Type B pancreatic cell (in vitro differentiated cells): ENCODE data around the gene FOXE1. TPM values are rescaled to one million over a fixed set of nuclear protein-coding genes. Genes with fewer than 3 reads are reported as not detected.

Experiments
- DNase-seq: peaks from one replicate; pipeline ENCODE4 v3.0.0; 2021; ENCODE audit warnings: mixed read lengths; ENCODE audit not compliant: unreplicated experiment; ENCODE audit errors: extremely low spot score
- H3K27ac Mint-ChIP-seq: 2 replicates; pipeline ENCODE4 v1.8.0; 2021; ENCODE audit warnings: mild to moderate bottlenecking, mixed read lengths
- H3K27me3 Mint-ChIP-seq: 2 replicates; pipeline ENCODE4 v1.8.0; 2021; ENCODE audit warnings: mixed read lengths
- H3K36me3 Mint-ChIP-seq: 2 replicates; pipeline ENCODE4 v1.8.0; 2021; ENCODE audit warnings: mixed read lengths
- H3K4me1 Mint-ChIP-seq: one replicate; pipeline ENCODE4 v1.8.0; 2021; ENCODE audit warnings: mixed read lengths; ENCODE audit not compliant: unreplicated experiment
- H3K4me3 Mint-ChIP-seq: 2 replicates; pipeline ENCODE4 v1.8.0; 2021; ENCODE audit warnings: mild to moderate bottlenecking, mixed read lengths
- H3K9me3 Mint-ChIP-seq: 2 replicates; pipeline ENCODE4 v1.8.0; 2021; ENCODE audit warnings: mixed read lengths
- total RNA-seq: library from RNA; stranded (reverse); gene quantifications from 2 replicates; pipeline ENCODE4 v1.2.1, GENCODE V29; 2021; ENCODE audit warnings: low replicate concordance
- TF ChIP-seq, protein P1 (sequence below): fragments of 200-600 bp; sonication (generic); conservative IDR thresholded peaks from 2 replicates; pipeline ENCODE4 v1.5.0; 2021; ENCODE audit warnings: antibody characterized with exemption, mild to moderate bottlenecking

The FOXE1 gene
- total RNA-seq, 1 donor from 2014 or later = 4.2 TPM

DNA sequence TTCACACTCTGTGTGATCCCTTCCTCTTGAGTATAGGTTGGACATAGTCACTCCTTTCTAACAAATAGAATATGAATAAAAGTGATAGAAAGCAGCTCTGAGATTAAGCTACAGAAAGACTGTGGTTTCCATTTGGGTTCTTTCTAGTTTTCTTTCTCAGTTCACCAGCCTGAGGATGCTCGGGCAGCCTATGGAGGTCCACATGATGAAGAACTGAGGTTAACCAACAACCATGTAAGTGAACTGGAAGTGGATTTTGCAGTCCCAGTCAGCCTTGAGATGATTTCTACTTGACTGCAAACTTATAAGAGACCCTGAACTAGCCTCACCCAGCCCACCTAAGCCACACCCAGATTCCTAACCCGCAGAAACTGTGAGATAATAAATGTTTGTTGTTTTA, 10.1 kb upstream of the FOXE1 start:
- Mint-ChIP-seq H3K36me3 (no peaks in the 10 kb centered on the region), H3K27me3 (peaks cover 75% of the 10 kb centered on the region), H3K9me3 (no peaks in the 10 kb centered on the region), H3K27ac (no peak overlapping the region), H3K4me1 (no peaks in the 10 kb centered on the region), H3K4me3 (no peak overlapping the region)
- no peak for DNase-seq
- TF ChIP-seq, protein P1, sequence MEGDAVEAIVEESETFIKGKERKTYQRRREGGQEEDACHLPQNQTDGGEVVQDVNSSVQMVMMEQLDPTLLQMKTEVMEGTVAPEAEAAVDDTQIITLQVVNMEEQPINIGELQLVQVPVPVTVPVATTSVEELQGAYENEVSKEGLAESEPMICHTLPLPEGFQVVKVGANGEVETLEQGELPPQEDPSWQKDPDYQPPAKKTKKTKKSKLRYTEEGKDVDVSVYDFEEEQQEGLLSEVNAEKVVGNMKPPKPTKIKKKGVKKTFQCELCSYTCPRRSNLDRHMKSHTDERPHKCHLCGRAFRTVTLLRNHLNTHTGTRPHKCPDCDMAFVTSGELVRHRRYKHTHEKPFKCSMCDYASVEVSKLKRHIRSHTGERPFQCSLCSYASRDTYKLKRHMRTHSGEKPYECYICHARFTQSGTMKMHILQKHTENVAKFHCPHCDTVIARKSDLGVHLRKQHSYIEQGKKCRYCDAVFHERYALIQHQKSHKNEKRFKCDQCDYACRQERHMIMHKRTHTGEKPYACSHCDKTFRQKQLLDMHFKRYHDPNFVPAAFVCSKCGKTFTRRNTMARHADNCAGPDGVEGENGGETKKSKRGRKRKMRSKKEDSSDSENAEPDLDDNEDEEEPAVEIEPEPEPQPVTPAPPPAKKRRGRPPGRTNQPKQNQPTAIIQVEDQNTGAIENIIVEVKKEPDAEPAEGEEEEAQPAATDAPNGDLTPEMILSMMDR = no peak

DNA sequence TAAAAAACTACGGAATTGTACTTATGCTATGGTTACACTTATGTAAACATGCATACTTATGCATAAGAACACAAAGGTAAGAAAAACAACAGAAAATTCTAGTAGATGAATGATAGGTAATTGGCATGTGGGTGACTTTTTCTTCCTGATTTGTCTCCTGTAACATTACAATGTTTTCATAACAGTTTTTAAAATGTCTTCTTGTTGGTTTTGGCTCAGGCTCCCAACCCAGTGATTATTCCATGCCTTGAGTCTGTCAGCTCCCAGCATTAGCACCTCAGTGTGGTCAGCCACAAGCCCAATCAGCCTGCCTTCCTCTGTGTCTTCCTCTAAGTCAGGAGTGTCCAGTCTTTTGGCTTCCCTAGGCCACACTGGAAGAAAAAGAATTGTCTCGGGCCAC, 7.9 kb upstream of the FOXE1 start:
- H3K27me3 Mint-ChIP-seq = peaks cover 88% of the 10 kb centered on the region
- no peak overlapping the region for H3K27ac Mint-ChIP-seq
- no peaks in the 10 kb centered on the region for H3K4me1 Mint-ChIP-seq
- TF ChIP-seq, protein P1 = no peak
- no peak overlapping the region for H3K4me3 Mint-ChIP-seq
- DNase-seq = no peak
- H3K9me3 Mint-ChIP-seq = no peaks in the 10 kb centered on the region
- no peaks in the 10 kb centered on the region for H3K36me3 Mint-ChIP-seq

DNA sequence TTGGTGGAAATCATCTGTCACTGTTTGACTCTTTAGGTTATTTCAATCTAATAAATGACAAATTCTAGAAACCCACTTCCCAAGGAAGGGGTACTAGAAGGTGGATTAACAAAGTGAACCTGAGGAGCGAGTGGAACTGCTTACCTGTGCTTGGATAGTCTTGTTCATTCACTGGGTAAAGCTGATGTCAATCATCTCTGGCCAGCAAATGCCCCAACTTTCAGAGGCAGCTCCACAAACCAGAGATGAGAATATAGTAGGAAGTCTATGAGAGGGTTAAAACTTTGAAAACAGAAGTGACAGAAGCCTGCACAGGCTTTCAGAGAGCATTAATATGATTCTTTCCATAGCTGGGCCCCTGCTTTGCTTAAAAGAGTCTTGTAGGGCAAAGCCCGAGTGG, 7.3 kb upstream of the FOXE1 start:
- no peak overlapping the region for H3K27ac Mint-ChIP-seq
- H3K4me1 Mint-ChIP-seq = no peaks in the 10 kb centered on the region
- TF ChIP-seq, protein P1 = no peak
- H3K9me3 Mint-ChIP-seq = no peaks in the 10 kb centered on the region
- H3K4me3 Mint-ChIP-seq = no peak overlapping the region
- no peak for DNase-seq
- H3K27me3 Mint-ChIP-seq = peaks cover 88% of the 10 kb centered on the region
- no peaks in the 10 kb centered on the region for H3K36me3 Mint-ChIP-seq

DNA sequence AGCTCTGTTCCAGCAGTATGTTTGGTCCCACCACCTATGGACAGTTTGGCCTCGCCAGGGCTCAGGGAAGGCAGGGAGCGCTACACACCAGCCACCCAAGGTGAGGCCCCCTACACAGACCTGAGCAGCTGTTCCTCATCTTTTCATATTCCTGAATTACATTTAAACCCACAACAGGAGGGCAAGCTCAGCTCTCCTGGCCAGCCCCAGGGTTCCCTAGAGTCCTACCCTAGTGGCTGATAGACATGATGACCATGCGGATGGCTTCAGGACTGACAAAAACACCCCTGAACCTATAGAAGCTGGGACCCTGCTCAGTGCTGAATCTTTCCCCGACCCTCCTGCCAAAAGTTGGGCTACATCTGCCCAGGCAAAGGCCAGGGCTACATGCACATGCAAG, 6.7 kb upstream of the FOXE1 start:
- Mint-ChIP-seq H3K27ac (no peak overlapping the region), H3K9me3 (no peaks in the 10 kb centered on the region), H3K4me1 (no peaks in the 10 kb centered on the region), H3K27me3 (peaks cover 88% of the 10 kb centered on the region), H3K36me3 (no peaks in the 10 kb centered on the region), H3K4me3 (no peak overlapping the region)
- TF ChIP-seq, protein P1 = no peak
- no peak for DNase-seq

DNA sequence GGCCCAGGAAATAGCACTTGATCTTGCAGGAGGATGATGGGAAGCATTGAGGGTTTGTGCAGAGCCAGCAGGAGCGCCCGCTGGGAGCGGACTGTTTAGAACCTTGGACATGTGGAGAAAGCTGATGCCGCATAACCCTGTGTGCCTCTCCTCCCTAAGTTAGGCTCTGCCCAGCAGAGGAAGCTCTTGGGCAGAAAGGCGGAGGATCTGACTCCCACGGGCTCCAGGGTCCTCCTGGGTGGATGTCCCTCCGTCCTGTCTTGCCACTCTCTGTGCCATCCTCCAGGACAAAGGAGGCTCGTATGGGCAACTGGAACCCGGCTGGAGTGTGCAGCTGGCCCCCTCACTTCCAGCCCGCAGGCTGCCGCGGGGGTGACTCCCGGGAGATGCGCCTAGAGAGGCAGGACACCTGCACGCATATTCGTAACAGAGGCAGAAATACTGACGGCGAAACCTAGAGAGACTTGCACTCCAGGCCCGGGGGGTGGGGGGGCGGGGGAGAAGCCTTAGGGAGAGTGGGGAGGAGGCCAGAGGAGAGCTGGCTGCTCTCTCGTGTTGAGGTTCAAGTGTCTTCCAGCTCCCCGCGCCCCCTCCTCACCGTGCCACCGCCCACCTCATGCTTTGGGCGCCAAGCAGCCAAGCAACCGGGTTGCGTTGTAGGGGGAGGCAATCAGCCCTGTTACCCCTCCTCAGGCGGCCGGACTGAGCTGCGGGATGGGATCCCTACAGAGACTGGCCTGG, 5.4 kb upstream of the FOXE1 start:
- TF ChIP-seq, protein P1 = no peak
- peak overlapping the region; percentile 57 for H3K4me3 Mint-ChIP-seq
- H3K9me3 Mint-ChIP-seq = no peaks in the 10 kb centered on the region
- H3K4me1 Mint-ChIP-seq = no peaks in the 10 kb centered on the region
- peaks cover 93% of the 10 kb centered on the region for H3K27me3 Mint-ChIP-seq
- no peak overlapping the region for H3K27ac Mint-ChIP-seq
- no peaks in the 10 kb centered on the region for H3K36me3 Mint-ChIP-seq
- DNase-seq = no peak

DNA sequence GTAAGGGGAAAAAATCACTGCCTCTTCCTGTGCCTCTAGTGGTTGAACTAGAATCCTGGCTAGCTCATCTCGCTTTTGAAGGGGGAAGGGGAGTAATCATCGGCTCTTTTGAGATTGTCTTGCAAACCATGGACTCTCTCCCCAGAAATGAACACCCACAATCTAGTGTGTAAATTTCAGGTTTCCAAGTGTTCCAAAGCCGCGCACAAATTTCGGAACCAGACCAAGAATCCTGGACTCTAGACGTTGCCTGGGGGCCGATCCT, 4.9 kb upstream of the FOXE1 start:
- Mint-ChIP-seq H3K4me1 (no peaks in the 10 kb centered on the region), H3K9me3 (no peaks in the 10 kb centered on the region), H3K4me3 (peak overlapping the region; percentile 57), H3K27ac (no peak overlapping the region), H3K27me3 (peaks cover 91% of the 10 kb centered on the region), H3K36me3 (no peaks in the 10 kb centered on the region)
- no peak for DNase-seq
- TF ChIP-seq, protein P1 = peak; percentile 58
